ENCODE measurements around the gene TCEA2.

The TCEA2 gene

DNA sequence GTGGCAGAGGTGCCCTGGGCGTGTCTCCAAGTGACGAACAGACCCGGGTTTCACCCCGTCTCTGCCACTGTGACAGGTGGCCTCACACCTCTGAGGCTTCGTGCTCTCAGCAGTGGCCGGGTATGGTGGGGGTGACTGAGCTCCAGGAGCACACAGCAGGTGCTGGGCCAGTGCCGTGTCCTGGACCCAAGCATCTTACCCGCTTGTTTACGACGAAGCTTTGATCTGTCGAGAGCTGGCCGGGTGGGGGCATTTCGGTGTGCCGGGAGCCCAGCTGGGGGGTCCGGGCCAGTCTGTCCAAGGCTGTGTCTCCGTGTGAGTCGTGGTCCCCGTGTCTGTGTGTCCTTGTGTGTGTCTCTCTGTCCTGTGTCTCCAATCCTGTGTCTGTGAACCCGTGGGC is 28.3 kb downstream of the TCEA2 start:
- DNase-seq (ENCODE audit: low read depth in 2 of 3, low spot score in 2 of 3): no peak

DNA sequence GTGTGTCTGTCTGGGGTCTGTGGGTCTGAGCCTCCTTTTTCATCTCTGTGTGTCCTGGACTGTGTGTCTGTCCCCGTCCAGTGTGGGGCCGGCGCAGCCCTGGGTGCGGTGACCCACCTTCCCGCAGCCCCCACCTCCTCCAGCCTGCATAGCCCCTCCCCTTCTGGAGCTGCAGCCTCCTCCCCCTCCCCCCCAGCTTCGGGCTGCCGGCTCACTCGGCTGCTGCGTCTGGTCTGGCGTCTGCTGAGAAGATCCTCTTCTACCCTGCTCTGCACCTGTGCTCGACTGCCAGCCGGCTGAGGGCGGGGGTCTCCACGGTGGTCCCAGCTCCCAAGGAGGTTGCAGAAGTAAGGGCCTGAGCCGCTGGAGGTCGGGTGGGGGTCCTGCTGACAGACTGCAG is 28.8 kb downstream of the TCEA2 start:
- DNase-seq (ENCODE audit: low read depth in 2 of 3, low spot score in 2 of 3): no peak

DNA sequence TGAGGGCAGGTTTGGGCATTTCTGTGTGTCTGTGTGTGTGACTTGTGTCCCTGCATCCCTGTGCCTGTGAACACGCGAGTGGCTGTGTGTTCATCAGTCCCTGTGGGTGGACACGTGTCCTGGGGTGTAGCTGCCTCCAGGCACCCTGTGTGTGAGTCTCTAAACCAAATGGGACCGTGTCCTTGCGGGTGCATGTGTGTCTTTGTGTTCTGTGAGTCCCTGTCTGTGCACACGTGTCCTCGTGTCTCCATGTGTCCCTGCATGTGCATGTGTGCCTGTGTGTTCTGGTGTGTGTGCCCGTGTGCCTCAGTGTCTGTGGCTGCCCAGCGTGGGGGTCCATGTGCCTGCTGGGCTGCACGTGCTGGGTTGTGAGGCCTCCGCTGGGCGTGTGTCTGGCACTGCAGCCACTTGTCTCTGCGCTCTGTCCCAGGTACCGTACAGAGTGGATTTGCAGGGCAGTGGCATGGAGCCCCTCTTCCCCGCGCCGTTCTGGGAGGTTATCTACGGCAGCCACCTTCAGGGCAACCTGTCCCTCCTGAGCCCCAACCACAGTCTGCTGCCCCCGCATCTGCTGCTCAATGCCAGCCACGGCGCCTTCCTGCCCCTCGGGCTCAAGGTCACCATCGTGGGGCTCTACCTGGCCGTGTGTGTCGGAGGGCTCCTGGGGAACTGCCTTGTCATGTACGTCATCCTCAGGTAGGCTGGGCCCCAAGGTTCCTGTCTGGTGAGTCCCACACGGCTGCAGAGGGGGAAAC is 29.4 kb downstream of the TCEA2 start:
- DNase-seq (ENCODE audit: low read depth in 2 of 3, low spot score in 2 of 3): no peak

DNA sequence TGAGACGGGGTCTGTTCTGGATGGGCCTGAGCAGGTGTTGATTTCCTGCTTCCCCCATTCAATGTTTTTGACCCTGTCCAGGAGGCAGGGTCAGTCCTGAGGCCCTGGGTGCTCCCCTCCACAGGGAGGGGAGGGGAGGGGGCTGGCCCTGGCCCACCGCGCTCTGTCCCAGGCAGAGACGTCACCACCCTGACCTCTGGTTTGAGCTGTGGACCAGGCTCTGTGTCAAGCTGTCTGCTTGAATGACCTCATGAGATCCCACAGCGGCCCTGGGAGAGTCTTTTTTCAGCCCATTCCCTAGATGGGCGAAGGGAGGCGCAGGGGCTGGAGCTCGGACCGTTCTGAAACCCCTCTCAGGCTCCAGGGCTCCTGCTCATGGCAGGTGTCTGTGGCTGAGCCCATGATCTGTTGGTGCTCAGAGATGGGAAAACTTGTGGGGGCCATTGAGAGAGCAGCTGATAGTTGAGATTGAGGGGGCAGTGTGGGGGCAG is 30.1 kb downstream of the TCEA2 start:
- no peak for DNase-seq (ENCODE audit: low read depth in 2 of 3, low spot score in 2 of 3)

DNA sequence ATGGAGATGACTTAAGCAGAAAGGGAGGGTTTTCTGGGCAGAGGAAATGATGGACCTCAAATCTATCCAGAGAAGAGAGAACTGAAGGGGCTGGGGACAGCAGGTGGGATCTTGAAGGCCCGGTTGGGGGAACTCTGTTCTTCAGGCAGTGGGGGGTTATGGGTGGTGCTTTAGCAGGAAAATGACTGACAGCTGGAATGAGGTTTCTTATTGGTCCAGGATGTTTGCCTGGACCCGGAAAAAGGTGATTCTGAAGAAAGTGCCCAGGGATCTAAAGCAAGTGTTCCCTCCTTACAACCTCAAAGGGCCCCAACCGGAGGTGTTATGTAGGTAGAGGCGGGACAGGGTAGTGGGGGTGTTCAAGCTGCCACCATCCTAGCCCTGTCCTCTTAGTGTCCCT is 32.5 kb downstream of the TCEA2 start:
- no peak for DNase-seq (ENCODE audit: low read depth in 2 of 3, low spot score in 2 of 3)

DNA sequence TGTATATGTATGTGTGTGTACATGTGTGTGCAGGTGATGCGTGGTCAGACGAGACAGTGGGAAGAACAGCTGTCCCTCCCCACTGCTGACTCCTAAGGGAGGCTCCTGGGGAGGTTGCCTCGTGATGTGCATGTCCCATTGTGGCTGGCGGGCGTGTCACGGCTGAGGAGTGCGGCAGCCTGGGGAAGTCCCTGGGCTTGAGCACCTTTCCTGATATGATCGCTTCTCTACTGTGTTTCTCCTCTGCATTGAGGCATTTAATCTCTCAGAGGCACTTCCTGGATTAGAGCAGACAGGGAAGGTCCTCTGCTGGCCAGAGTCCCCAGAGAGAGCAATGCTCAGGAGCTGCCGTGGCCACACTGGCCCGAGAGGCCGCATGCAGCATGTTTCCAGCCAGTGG is 32.9 kb downstream of the TCEA2 start:
- no peak for DNase-seq (ENCODE audit: low read depth in 2 of 3, low spot score in 2 of 3)

DNA sequence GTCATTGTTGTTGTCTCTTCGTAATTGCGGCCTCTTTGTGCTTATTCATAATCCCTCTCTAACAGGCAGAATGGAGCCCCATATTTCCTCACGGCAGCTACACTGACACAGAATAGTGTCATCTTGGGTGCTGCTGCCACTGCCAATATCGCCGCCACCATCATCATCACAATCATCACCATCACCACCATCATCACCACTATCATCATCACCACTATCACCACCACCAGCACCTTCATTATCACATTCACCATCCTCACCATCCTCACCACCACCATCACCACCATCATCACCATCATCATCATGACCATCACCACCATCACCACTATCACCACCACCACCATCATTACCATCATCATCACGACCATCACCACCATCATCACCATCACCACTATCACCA is 33.5 kb downstream of the TCEA2 start:
- no peak for DNase-seq (ENCODE audit: low read depth in 2 of 3, low spot score in 2 of 3)

DNA sequence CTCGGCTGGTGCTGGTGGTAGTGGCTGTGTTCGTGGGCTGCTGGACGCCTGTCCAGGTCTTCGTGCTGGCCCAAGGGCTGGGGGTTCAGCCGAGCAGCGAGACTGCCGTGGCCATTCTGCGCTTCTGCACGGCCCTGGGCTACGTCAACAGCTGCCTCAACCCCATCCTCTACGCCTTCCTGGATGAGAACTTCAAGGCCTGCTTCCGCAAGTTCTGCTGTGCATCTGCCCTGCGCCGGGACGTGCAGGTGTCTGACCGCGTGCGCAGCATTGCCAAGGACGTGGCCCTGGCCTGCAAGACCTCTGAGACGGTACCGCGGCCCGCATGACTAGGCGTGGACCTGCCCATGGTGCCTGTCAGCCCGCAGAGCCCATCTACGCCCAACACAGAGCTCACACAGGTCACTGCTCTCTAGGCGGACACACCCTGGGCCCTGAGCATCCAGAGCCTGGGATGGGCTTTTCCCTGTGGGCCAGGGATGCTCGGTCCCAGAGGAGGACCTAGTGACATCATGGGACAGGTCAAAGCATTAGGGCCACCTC is 35.5 kb downstream of the TCEA2 start:
- DNase-seq (ENCODE audit: low read depth in 2 of 3, low spot score in 2 of 3): no peak

DNA sequence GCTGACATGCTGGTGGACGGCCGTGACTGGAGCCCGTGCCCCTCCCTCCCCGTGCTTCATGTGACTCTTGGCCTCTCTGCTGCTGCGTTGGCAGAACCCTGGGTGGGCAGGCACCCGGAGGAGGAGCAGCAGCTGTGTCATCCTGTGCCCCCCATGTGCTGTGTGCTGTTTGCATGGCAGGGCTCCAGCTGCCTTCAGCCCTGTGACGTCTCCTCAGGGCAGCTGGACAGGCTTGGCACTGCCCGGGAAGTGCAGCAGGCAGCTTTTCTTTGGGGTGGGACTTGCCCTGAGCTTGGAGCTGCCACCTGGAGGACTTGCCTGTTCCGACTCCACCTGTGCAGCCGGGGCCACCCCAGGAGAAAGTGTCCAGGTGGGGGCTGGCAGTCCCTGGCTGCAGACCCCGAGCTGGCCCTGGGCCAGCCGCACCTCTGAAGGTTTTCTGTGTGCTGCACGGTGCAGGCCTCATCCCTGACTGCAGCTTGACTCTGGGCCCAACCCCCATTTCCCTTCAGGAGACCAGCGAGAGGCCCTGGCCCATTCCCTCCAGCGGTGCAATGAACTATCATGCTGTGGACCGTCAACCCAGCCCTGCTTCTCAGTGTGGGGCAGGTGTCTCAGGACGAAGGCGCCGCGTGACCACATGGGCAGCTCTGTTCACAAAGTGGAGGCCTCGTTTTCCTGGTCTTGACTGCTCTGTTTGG is 36.2 kb downstream of the TCEA2 start:
- DNase-seq (ENCODE audit: low read depth in 2 of 3, low spot score in 2 of 3): no peak

DNA sequence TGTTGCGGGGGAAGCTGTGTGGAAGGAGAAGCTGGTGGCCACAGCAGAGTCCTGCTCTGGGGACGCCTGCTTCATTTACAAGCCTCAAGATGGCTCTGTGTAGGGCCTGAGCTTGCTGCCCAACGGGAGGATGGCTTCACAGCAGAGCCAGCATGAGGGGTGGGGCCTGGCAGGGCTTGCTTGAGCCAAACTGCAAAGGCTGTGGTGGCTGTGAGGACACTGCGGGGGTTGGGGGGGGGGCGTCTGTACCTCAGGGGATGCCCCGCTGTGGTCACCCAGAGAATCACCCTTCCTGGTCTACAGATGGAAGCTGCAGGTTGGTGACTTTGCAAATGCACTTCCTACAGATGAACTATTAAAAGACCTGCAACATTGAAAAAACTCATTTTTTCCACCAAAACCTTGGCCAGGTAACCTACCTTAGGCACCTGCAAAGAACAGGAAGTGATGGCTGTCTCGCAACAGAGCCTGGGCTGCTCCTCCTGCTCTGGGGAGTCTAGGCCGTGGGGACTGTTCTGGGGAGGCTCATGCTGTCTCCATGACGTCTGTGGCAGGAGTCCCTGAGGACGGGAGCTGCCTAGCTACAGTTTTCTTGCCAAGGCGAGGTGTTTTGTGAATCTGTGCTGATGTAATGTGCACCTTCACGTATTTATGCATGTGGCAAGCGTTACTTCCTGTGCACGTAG is 37.0 kb downstream of the TCEA2 start:
- DNase-seq (ENCODE audit: low read depth in 2 of 3, low spot score in 2 of 3): no peak

DNA sequence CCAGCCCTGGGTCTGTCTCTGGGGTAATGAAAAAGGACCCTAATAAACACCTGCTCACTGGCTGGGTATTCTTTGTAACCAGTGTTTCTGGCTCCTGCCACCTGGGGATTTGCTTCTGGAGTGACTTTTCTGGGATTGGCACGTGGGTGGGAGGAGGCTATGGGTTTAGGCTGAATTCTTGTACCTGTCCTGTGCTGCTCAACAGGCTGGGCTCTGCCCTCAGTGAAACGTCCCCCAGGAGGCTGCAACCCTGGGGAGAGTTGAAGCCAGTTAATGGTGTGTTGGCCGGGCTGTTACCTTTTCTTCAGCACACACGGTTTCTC is 37.5 kb downstream of the TCEA2 start:
- DNase-seq (ENCODE audit: low read depth in 2 of 3, low spot score in 2 of 3): no peak

DNA sequence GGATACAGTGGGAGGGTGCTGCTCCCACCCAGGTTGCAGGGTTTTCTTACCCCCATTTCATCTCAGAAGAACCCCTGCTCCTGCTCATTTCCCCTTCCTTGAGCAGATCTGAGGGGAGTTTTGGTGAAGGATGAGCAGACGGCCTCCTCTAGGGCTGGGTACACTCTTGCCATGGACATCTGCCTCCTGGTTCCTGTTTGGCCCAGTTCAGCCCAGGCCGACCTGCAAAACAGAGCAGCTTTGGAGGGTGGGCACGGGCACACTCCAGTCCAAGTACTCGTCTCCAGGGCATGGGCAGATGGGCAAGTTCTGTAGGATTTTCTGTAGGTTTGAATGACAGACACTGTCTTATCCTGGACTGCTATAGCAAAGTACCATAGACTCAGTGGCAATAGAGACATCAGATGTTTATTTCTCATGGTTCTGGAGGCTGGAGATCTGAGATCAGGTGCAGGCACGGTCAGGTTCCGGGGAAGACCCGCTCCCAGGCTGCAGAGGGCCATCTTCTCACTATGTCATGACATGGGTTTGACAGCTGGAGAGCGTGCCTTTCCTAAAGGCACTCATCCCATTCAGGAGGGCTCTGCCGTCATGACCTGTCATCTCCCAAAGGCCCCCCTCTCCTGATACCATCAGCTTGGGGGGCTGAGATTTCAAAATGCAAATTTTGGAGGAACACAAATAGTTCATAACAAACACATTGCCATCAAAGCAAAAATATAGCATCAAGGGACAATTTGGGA is 38.1 kb downstream of the TCEA2 start:
- no peak for DNase-seq (ENCODE audit: low read depth in 2 of 3, low spot score in 2 of 3)

DNA sequence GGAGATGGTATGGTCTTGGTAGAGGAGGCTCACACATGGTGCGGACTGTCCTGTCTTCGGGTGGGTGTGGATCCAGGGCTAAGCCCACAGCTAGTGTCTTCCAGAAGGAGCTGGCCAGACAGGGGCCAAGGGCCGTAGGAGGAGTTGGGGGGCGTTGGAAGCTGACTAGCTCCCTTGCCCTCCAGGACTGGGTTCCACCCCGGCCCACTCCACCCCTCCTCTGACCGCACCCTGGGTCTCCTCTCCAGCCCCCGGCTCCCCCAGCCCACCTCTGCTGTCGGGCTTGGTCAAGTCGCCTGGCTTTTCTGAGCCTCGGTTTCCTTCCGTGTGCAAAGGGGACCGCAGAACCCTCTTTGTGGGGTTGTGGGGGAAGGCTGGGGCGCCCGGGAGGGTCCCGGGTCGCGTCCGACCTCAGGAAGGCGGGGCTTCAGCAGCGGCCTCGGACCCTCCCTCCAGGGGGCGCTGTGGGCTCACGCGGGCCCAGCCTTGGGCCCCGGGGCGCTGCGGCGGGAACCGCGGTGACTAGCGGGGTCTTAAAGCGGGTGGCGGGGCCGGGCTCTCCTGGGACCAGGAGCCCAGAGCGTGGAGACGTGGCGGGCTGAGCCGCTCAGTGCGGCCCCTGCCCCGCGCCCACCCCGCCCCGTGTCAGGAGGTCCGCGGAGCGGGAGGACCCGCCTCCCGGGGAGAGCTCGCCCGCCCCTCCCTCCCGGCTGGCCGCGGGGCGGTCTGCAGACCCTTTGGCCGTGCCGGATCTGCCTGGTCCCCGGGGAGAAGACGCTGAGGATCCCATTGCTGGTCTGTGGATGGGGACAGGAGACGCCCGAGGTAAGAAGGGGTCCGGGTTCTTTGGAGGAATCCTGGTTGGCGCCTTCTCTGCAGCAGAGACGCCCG is 39.0 kb downstream of the TCEA2 start:
- DNase-seq (ENCODE audit: low read depth in 2 of 3, low spot score in 2 of 3): peak in 1 of 3 experiments; percentile 72

DNA sequence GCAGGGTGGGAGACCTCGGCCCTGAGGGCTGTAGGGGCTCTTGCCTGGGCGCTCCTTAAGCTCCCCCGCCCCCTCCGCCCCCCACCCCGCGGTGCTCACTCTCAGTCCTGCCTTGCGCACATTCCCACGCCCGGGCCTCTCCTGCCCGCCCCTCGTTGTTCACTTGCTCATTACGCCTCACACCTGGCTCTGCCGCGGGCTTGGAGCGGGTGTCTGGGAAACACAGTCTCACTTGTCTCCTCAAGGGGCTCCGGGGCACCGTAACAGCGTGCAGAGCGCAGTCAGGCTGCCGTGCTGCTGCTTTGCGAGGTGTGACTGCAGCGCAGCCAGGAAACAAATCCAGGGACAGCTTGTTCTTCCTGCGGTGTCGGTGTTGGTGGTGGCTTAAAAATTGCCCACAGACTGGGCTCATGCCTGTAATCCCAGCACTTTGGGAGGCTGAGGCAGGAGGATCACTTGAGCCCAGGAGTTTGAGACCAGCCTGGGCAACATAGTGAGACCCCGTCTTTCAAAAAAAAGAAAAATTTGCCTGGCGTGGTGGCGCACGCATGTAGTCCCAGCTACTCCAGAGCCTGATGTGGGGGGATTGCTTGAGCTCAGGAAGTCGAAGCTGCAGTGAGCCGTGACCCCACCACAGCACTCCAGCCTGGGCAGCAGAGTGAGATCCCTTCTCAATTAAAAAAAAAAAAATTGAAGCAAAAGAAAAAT is 39.8 kb downstream of the TCEA2 start:
- no peak for DNase-seq (ENCODE audit: low read depth in 2 of 3, low spot score in 2 of 3)

DNA sequence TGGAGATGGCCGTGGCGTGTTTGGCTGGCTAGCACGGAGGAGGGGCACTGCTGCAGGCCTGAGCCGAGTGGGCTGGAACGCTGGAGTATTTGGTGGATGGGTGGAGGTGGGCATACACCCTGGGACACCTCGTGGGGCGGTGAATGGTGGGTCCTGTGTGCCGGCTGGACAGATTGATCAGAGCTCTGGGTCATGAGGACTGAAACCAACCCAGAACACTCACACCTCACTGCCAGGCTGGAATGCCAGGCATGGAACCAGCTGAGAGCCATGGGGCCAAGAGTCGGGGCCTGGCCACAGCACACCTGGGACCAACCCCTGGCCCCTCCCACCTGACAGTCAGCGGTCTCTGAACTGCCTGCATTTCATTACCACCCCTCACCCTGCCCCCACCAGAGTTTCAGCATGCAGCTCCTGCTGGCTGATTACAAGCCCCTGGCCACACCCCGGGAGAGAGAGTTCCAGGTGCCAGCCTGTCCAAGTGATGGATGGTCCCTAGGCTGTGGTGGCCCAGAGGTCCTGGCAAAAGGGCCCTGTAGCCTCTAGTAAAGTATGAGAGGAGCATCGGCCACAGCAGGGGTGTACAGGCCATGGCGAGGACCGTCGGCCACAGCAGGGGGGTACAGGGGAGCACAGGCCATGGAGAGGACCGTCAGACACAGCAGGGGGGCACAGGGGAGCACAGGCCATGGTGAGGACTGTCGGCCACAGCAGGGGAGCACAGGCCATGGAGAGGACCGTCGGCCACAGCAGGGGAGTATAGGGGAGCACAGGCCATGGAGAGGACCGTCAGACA is 41.1 kb downstream of the TCEA2 start:
- DNase-seq (ENCODE audit: low read depth in 2 of 3, low spot score in 2 of 3): no peak

DNA sequence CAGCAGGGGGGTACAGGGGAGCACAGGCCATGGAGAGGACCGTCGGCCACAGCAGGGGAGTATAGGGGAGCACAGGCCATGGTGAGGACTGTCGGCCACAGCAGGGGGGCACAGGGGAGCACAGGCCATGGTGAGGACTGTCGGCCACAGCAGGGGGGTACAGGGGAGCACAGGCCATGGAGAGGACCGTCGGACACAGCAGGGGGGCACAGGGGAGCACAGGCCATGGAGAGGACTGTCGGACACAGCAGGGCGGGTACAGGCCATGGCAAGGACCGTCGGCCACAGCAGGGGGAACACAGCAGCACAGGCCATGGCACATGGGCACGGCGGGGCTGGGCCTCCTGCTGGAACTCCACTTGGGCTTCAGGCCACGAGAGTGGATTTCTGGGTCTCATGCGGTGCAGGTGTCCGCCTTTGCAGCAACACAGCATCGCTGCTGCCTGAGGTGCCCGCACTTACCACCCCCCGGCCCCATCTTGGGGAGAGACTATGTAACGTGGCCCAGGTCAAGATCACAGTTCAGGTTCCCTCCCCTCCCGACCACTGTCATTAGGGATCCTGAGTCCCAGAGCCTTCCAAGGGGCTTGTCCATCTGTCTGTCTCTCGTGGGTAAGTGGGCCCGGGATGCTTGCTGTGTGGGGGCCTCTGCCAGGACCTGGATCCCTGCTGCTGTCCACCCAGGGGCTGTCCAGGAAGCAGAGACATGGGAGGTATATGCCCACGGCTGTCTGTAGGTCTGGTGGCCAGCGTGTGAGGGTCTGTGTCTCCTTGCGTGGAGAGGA is 41.9 kb downstream of the TCEA2 start:
- no peak for DNase-seq (ENCODE audit: low read depth in 2 of 3, low spot score in 2 of 3)

DNA sequence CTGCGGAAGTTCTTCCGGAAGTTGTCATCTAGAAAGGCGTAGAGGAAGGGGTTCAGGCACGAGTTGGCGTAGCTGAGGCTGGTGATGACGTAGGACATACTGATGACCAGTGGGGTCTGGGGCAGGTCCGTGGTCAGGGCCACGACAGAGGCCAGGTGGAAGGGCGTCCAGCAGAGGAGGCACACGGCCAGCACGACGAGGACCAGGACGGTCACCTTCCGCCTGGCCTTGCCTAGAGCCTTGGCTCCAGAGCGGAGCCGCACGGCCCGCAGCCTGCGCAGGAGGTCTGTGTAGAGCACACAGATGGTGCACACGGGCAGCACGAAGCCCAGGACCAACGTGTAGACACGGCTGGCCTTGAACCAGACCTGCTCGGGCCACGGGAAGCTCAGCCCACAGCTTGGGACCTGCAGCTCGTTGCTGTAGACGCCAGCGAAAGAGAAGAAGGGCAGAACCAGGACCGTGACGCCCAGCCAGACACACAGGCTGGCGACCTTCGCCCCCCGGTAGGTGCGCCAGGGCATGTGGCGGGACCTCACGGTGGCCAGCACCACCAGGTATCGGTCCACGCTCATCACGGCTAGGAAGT is 42.9 kb downstream of the TCEA2 start:
- DNase-seq (ENCODE audit: low read depth in 2 of 3, low spot score in 2 of 3): no peak

Data from activated CD8-positive, alpha-beta memory T cell treated with anti-CD3 and anti-CD28 coated beads for 48 hours (primary cell).